HepG2 (cell line): Measurements from ENCODE around the gene ERV3-1. TPM values are rescaled to one million over a fixed set of nuclear protein-coding genes. Genes with fewer than 3 reads are reported as not detected.

Experiments
- ATAC-seq: fragments of 200-7000 bp; cut with Tn5 transposase; 3 replicates; pipeline ENCODE4 v1.9.1; 2020; ENCODE audit warnings: mild to moderate bottlenecking, moderate library complexity
- BruUV-seq: library from RNA; stranded (reverse); fragments of 400-500 nt; replicated peaks from 2 replicates; lab custom pipeline; 2021; lab: Mats Ljungman, UMichigan
- CTCF ChIA-PET: fragments of 300-600 bp; formaldehyde crosslinking; extraction: SDS; loops from one replicate; lab custom pipeline; 2021; ENCODE audit warnings: low total read pairs, inconsistent platforms, low intra/inter-chr PET ratio; lab: Yijun Ruan, JAX
- POLR2A ChIA-PET: fragments of 350-600 bp; sonication (Branson Sonifier 250); formaldehyde crosslinking; loops from one replicate; lab custom pipeline; 2020; ENCODE audit warnings: antibody characterized with exemption, inconsistent platforms; lab: Yijun Ruan, JAX
- DNase-seq: peaks from one replicate; pipeline ENCODE4 v3.0.0-alpha.2; 2015; ENCODE audit warnings: low spot score
- FAIRE-seq: peaks from 3 replicates; lab custom pipeline; 2011; peaks lifted over from hg19 to GRCh38; lab: Jason Lieb, UNC
- H2AFZ ChIP-seq: one replicate; pipeline ENCODE4 v1.6.1; 2011; ENCODE audit warnings: low read length, inconsistent platforms
- H3K27ac ChIP-seq: fragments of 300-600 bp; 3 replicates; pipeline ENCODE4 v1.8.0; 2011; ENCODE audit warnings: mixed run types, mild to moderate bottlenecking, mixed read lengths, low read length, inconsistent platforms; ENCODE audit not compliant: insufficient read depth; ENCODE audit errors: extremely low read length
- H3K27me3 ChIP-seq, 2 experiments: fragments of 200-600 bp in 1 of 2; 2 replicates in 1 of 2; 3 replicates in 1 of 2; pipeline versions ENCODE4 v1.6.0 to v1.8.0; 2011; ENCODE audit warnings: low read length in 2 of 2, mild to moderate bottlenecking in 2 of 2, moderate library complexity in 2 of 2, inconsistent platforms in 1 of 2; ENCODE audit not compliant: insufficient read depth in 2 of 2, control insufficient read depth in 1 of 2
- H3K36me3 ChIP-seq, 2 experiments: fragments of 200-600 bp in 1 of 2; replicated peaks in 1 of 2; 2 replicates in 1 of 2; 3 replicates in 1 of 2; pipeline versions ENCODE4 v1.5.1 to v1.8.0; 2011; ENCODE audit warnings: low read length in 2 of 2, inconsistent platforms in 1 of 2; ENCODE audit not compliant: insufficient read depth in 2 of 2, control insufficient read depth in 1 of 2
- H3K4me1 ChIP-seq: 2 replicates; pipeline ENCODE4 v1.5.1; 2012; ENCODE audit warnings: low read length, inconsistent platforms; ENCODE audit not compliant: insufficient read depth
- H3K4me2 ChIP-seq: 2 replicates; pipeline ENCODE4 v1.6.0; 2011; ENCODE audit warnings: low read depth, low read length, inconsistent platforms
- H3K4me3 ChIP-seq, 3 experiments: fragments of 200-600 bp in 1 of 3; sonication (generic), shearing (Covaris generic) in 1 of 3; replicated peaks in 1 of 3; 2 replicates each; pipeline ENCODE4 v1.5.1; 2011 to 2016; ENCODE audit warnings: low read length in 3 of 3, inconsistent platforms in 2 of 3, low read depth in 2 of 3, mild to moderate bottlenecking in 2 of 3, control low read depth in 1 of 3, mixed read lengths in 1 of 3; ENCODE audit not compliant: insufficient read depth in 1 of 3
- H3K79me2 ChIP-seq: one replicate; pipeline ENCODE4 v1.6.1; 2011; ENCODE audit warnings: low read length, inconsistent platforms; ENCODE audit not compliant: insufficient read depth
- H3K9ac ChIP-seq: 2 replicates; pipeline ENCODE4 v1.6.0; 2011; ENCODE audit warnings: mild to moderate bottlenecking, low read depth, low read length, inconsistent platforms; ENCODE audit not compliant: insufficient read depth
- H3K9me3 ChIP-seq: 2 replicates; pipeline ENCODE4 v1.5.1; 2012; ENCODE audit warnings: mild to moderate bottlenecking, low read length
- H4K20me1 ChIP-seq: 2 replicates; pipeline ENCODE4 v1.6.0; 2011; ENCODE audit warnings: inconsistent platforms, mild to moderate bottlenecking, low read length, moderate library complexity; ENCODE audit not compliant: insufficient read depth
- E2F1 ChIP-seq: sonication (generic); formaldehyde crosslinking; IDR thresholded peaks from 2 replicates; pipeline ENCODE4 v1.5.0; 2020; ENCODE audit warnings: missing genetic modification reagents
- EP300 ChIP-seq, 3 experiments: sonication (generic) in 1 of 3; formaldehyde crosslinking in 1 of 3; IDR thresholded peaks; 2 replicates each; pipeline versions ENCODE4 v1.5.1 to v1.6.1; 2011 to 2020; ENCODE audit warnings: low read depth in 2 of 3, low read length in 2 of 3, borderline replicate concordance in 1 of 3, improper control_type of control experiment in 1 of 3, mild to moderate bottlenecking in 1 of 3, missing genetic modification reagents in 1 of 3, moderate library complexity in 1 of 3
- GPN1 ChIP-seq: sonication (generic); formaldehyde crosslinking; IDR thresholded peaks from 2 replicates; pipeline ENCODE4 v1.5.1; 2020; ENCODE audit warnings: missing genetic modification reagents, borderline replicate concordance
- NFKB2 ChIP-seq: sonication (generic); formaldehyde crosslinking; IDR thresholded peaks from 2 replicates; pipeline ENCODE4 v1.4.0; 2020; ENCODE audit warnings: missing genetic modification reagents, borderline replicate concordance
- PAF1 ChIP-seq: IDR thresholded peaks from 2 replicates; pipeline ENCODE4 v1.6.1; 2016; ENCODE audit warnings: missing genetic modification reagents, missing compliant biosample characterization
- RFX5 ChIP-seq: IDR thresholded peaks from 2 replicates; pipeline ENCODE4 v1.6.1; 2011; ENCODE audit warnings: low read depth, low read length, improper control_type of control experiment
- SMARCE1 ChIP-seq: fragments of 450-650 bp; IDR thresholded peaks from 2 replicates; pipeline ENCODE4 v1.6.1; 2017; ENCODE audit warnings: borderline replicate concordance
- SOX13 ChIP-seq, 3 experiments: fragments of 450-650 bp in 1 of 3; sonication (generic) in 1 of 3; formaldehyde crosslinking in 1 of 3; IDR thresholded peaks in 2 of 3; conservative IDR thresholded peaks in 1 of 3; 2 replicates each; pipeline versions ENCODE4 v1.5.0 to v1.6.1; 2016 to 2020; ENCODE audit warnings: antibody characterized with exemption in 1 of 3, mild to moderate bottlenecking in 1 of 3, missing compliant biosample characterization in 1 of 3, missing genetic modification reagents in 1 of 3, moderate library complexity in 1 of 3
- ZC3H4 ChIP-seq: sonication (generic); formaldehyde crosslinking; IDR thresholded peaks from 2 replicates; pipeline ENCODE4 v1.4.0; 2020; ENCODE audit warnings: missing genetic modification reagents, borderline replicate concordance
- ZFP90 ChIP-seq: sonication (generic); formaldehyde crosslinking; IDR thresholded peaks from 2 replicates; pipeline ENCODE4 v1.8.0; 2022; ENCODE audit warnings: missing genetic modification reagents, mild to moderate bottlenecking, inconsistent platforms, borderline replicate concordance
- ZNF33A ChIP-seq: sonication (generic); formaldehyde crosslinking; IDR thresholded peaks from 2 replicates; pipeline ENCODE4 v1.5.1; 2020; ENCODE audit warnings: missing genetic modification reagents, mild to moderate bottlenecking, moderate library complexity, borderline replicate concordance
- ZNF543 ChIP-seq: sonication (generic); formaldehyde crosslinking; IDR thresholded peaks from 2 replicates; pipeline ENCODE4 v1.4.0; 2020; ENCODE audit warnings: mild to moderate bottlenecking, missing genetic modification reagents
- ZNF557 ChIP-seq: sonication (generic); formaldehyde crosslinking; IDR thresholded peaks from 2 replicates; pipeline ENCODE4 v1.4.0; 2020; ENCODE audit warnings: missing genetic modification reagents
- ZSCAN29 ChIP-seq: sonication (generic); formaldehyde crosslinking; conservative IDR thresholded peaks from 2 replicates; pipeline ENCODE4 v1.4.0; 2020; ENCODE audit warnings: mild to moderate bottlenecking, missing genetic modification reagents
- WGBS: methylation state at CpG from one replicate; pipeline ENCODE4 v1.1.6; 2017; ENCODE audit warnings: low lambda C conversion rate; 5-methylcytosine and 5-hydroxymethylcytosine counted together
- in situ Hi-C: cut with HindIII; loops from 2 replicates; pipeline ENCODE4 v1.10.0; 2017; ENCODE audit warnings: low pct_unique_long_range_greater_than_20kb; ENCODE audit not compliant: extremely low pct_ligation_motif_present
- intact Hi-C: fragments of 100-400 bp; cut with micrococcal nuclease; formaldehyde crosslinking; loops from one replicate; pipeline ENCODE4 v1.10.0; 2022; ENCODE audit not compliant: unreplicated experiment
- polyA plus RNA-seq, 8 experiments: library from polyadenylated mRNA; depleted of rRNA in 3 of 8; stranded (reverse) in 7 of 8; unstranded in 1 of 8; fragments of >200 nt; fragmentation: Illumina TruSeq in 4 of 8; extraction: Trizol in 4 of 8; gene quantifications; 2 replicates each; pipeline versions ENCODE4 v1.2.1 to v1.2.3, GENCODE V29; 2011 to 2016; ENCODE audit warnings: low read depth in 4 of 8, missing spikeins in 1 of 8, mixed read lengths in 1 of 8; ENCODE audit not compliant: insufficient read depth in 1 of 8
- total RNA-seq, 5 experiments: library from RNA; depleted of rRNA; stranded (reverse); fragments of >200 nt; fragmentation: Illumina TruSeq; extraction: Trizol; gene quantifications; 2 replicates each; pipeline ENCODE4 v1.2.3, GENCODE V29; 2016; ENCODE audit warnings: low read depth in 1 of 5
- TF ChIP-seq, protein P1 (sequence below): sonication (generic); formaldehyde crosslinking; IDR thresholded peaks from 2 replicates; pipeline ENCODE4 v1.4.0; 2020; ENCODE audit warnings: mild to moderate bottlenecking, low read depth, missing genetic modification reagents
- TF ChIP-seq, protein P2 (sequence below): sonication (generic); formaldehyde crosslinking; IDR thresholded peaks from 2 replicates; pipeline ENCODE4 v1.4.0; 2020; ENCODE audit warnings: missing genetic modification reagents

ERV3-1 gene
- total and polyA plus RNA-seq, 2 of the 13 experiments (the other 11 are each of a cell fraction or from before 2014, with no cell fraction given), result 20.4 to 86.3 TPM

DNA sequence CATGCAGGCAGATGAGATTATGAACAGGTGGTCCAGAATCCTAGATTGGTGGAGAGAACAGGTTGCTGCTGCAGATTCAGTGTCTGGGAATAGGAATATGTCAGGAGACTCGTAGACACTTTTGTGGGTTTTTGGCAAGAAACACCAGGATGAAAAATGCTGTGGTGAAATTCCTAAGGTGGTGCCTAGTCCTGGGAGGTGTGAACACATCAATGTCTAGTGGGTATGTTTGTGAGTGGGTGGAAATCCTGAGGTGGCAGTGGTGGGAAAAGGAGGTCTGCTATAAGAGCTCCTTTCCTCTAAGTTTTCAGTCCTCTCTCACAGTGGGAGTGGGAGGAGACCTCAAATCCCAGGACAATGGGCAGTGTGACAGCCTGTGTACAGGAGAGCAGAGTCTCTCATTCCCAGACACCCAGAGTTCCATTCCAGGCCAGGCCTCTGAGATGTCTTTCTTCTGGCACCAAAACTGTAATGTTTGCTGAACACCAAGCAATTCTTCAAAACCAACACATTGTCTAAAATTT is 5.1 kb downstream of the ERV3-1 start:
- Histone ChIP-seq H3K79me2 (peaks cover 57% of the 10 kb centered on the region), H4K20me1 (peaks cover 4% of the 10 kb centered on the region; the same call in 1 of the 2 replicates), H2AFZ (no peak overlapping the region), H3K4me1 (peaks cover 72% of the 10 kb centered on the region), H3K4me3 (peak overlapping the region in 1 of 3 experiments; percentile 12; a peak in 1 of 6 replicates), H3K36me3 (peaks cover 0 to 18% of the 10 kb centered on the region in 2 experiments; a peak in 4 of 5 replicates), H3K9ac (peak overlapping the region; percentile 94), H3K9me3 (no peaks in the 10 kb centered on the region), H3K27me3 (no peaks in the 10 kb centered on the region; a peak in 2 of 5 replicates), H3K4me2 (peak overlapping the region; percentile 84), H3K27ac (peak overlapping the region; percentile 90)
- intact Hi-C loops (loop anchor here (5.0 kb wide), 1 partner anchor 36 kb away; no protein-coding TSS in a partner anchor), in situ Hi-C loops (no loop called here)
- ChIA-PET POLR2A (interaction anchor here (0.7 to 2.4 kb wide), 4 partner anchors 19 to 80 kb away, joined by 3 to 12 read pairs (median 8); no protein-coding TSS in a partner anchor), CTCF (no interaction called here)
- DNase-seq (peak; percentile 49), FAIRE-seq (no peak), ATAC-seq (no peak)
- 0% methylated on average over 1 of the region's 1 CpG for WGBS
- no TSS peak for BruUV-seq
- TF ChIP-seq RFX5 (no peak), ZNF557 (CRISPR knock-in tag) (no peak), ZNF33A (CRISPR knock-in tag) (no peak), SMARCE1 (no peak), ZFP90 (CRISPR knock-in tag) (no peak), EP300 (IDR thresholded peaks at IDR 0.05; ENCODE audit: low read depth in 2 of 2, low read length in 2 of 2) (peak in 1 of 2 experiments; percentile 44; a peak in 1 of 4 replicates), EP300 (CRISPR knock-in tag; IDR thresholded peaks at IDR 0.05; ENCODE audit: borderline replicate concordance) (no peak), NFKB2 (CRISPR knock-in tag) (no peak), PAF1 (0 out of 2 replicates have a peak, but pooled peaks have one; percentile 46), ZNF543 (CRISPR knock-in tag) (peak; percentile 100), SOX13 (IDR thresholded peaks at IDR 0.05) (0 out of 2 replicates have a peak, but pooled peaks have one; percentile 20), SOX13 (CRISPR knock-in tag; conservative IDR thresholded peaks at IDR 0.05 in 1 of 2, IDR thresholded peaks at IDR 0.05 in 1 of 2) (peak in 1 of 2 experiments; percentile 56; a peak in 1 of 4 replicates), ZSCAN29 (CRISPR knock-in tag) (no peak), ZC3H4 (peak; percentile 69; the same call in 1 of the 2 replicates), E2F1 (CRISPR knock-in tag) (no peak), GPN1 (no peak)
- TF ChIP-seq, protein P1, sequence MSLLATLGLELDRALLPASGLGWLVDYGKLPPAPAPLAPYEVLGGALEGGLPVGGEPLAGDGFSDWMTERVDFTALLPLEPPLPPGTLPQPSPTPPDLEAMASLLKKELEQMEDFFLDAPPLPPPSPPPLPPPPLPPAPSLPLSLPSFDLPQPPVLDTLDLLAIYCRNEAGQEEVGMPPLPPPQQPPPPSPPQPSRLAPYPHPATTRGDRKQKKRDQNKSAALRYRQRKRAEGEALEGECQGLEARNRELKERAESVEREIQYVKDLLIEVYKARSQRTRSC, result no peak
- TF ChIP-seq, protein P2, sequence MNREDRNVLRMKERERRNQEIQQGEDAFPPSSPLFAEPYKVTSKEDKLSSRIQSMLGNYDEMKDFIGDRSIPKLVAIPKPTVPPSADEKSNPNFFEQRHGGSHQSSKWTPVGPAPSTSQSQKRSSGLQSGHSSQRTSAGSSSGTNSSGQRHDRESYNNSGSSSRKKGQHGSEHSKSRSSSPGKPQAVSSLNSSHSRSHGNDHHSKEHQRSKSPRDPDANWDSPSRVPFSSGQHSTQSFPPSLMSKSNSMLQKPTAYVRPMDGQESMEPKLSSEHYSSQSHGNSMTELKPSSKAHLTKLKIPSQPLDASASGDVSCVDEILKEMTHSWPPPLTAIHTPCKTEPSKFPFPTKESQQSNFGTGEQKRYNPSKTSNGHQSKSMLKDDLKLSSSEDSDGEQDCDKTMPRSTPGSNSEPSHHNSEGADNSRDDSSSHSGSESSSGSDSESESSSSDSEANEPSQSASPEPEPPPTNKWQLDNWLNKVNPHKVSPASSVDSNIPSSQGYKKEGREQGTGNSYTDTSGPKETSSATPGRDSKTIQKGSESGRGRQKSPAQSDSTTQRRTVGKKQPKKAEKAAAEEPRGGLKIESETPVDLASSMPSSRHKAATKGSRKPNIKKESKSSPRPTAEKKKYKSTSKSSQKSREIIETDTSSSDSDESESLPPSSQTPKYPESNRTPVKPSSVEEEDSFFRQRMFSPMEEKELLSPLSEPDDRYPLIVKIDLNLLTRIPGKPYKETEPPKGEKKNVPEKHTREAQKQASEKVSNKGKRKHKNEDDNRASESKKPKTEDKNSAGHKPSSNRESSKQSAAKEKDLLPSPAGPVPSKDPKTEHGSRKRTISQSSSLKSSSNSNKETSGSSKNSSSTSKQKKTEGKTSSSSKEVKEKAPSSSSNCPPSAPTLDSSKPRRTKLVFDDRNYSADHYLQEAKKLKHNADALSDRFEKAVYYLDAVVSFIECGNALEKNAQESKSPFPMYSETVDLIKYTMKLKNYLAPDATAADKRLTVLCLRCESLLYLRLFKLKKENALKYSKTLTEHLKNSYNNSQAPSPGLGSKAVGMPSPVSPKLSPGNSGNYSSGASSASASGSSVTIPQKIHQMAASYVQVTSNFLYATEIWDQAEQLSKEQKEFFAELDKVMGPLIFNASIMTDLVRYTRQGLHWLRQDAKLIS, result peak; percentile 65
